GM19351 (cell line): ENCODE results near the gene FBN2.
"Not testable (repeated sequence)": the region's sequence is repeated elsewhere in the genome, so short reads cannot be mapped to it uniquely, and the experiment has no call there.

Source experiments
- ATAC-seq: cut with Tn5 transposase; IDR thresholded peaks from one replicate; pipeline ENCODE4 v1.9.1; 2021; ENCODE audit warnings: mild to moderate bottlenecking, moderate library complexity; ENCODE audit not compliant: unreplicated experiment

Gene FBN2

GRCh38 chr5:128535251-128535650 lies 2.8 kb downstream of the FBN2 start:
- ATAC-seq: no peak

DNA sequence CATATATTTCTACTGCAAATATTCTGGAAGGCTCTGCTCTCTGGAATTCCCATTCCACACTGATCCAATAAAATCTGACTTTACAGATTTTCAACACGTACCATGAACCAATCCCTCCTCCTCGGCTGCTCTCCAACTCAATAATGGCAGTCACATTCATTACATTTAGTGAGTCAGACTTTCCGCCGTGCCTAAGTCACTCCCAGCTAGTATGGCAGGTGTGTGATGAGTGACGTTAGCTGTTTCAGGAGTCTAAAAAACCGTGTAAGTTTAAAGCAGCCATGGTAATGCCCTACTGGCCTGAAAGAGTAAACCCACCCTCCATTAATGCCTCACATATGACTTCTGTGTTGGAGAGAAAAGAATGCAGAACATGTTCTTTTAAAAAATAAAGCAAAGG lies 3.3 kb downstream of the FBN2 start:
- ATAC-seq: no peak

DNA sequence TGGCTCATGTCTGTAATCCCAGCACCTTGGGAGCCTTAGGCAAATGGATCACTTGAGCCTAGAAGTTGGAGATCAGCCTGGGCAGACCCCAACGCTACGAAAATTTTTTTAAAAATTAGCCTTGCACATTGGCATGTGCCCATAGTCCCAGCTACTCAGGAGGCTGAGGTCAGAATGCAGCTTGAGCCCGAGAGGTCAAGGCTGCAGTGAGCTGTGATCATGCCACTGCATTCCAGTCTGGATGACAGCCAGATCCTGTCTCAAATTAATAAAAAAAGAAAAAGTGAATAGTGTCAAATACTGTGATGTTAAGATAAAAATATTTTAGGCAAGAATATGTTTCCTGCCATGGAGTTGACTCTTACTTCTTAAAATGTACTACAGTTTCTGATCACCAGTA lies 5.3 kb downstream of the FBN2 start:
- ATAC-seq: no peak

GRCh38 chr5:128532127-128532526 lies 5.9 kb downstream of the FBN2 start:
- no peak for ATAC-seq

- ATAC-seq: no peak
These were observed 9.3 kb downstream of the FBN2 start for GRCh38 chr5:128528637-128529255.

DNA sequence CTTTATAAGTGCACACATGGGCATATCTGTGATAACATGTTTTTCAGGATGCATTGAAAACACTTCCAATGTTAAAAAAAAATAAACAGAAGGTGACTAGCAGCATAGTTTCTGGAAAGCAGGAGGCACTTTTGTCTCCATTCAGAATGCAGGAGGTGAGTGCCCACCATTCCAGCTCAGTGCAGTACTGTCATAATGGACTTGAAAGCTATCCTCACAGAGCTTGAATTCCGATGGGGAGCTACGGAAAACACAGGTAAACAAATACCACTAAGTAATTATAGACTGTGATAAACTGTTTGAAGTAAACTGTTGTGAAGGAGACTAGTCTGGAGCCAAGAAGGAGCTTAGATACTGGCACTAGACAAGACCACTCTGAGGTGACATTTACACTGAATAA lies 9.9 kb downstream of the FBN2 start:
- no peak for ATAC-seq

GRCh38 chr5:128527077-128527476 lies 11.0 kb downstream of the FBN2 start:
- no peak for ATAC-seq

DNA sequence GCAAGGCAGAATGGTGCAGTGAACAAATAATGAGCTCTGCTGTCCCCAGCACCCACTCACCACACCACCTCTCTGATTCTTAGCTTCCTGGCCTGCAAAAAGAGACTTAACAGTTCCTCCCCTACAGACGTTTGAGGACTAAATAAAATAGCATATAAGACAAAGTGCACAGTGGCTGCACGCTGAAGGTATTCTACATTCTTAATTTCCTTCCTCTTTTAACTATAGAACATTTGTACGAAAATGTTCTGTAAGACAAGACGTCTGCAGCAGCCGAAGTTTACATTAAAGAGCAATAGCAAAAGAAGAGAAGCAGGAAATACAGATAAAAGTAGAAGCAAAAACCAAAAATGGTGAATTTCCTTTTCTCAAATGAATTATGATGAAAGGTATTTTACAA lies 15.7 kb downstream of the FBN2 start:
- no peak for ATAC-seq

DNA sequence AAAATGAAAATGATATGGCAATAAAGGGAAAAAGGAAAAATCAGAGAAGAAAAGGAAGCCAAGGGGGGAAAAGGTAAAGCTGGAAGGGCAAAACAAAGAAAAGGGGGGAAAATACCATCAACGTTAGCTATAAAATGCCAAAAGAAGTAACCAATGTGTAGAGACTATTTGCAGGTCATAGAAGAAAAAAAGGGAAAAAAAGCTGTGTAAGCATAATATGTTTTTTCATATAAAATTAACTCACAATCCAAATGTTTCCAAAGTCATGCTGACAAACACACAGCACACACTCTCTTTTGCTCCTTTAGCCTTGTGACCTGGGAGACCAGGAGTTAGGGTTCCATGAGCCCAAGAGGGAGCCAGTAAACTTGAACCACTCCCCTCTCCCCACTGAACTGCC lies 18.2 kb downstream of the FBN2 start:
- no peak for ATAC-seq

GRCh38 chr5:128516978-128517377 lies 21.1 kb downstream of the FBN2 start:
- ATAC-seq: no peak

- ATAC-seq: no peak
These were observed 24.2 kb downstream of the FBN2 start for GRCh38 chr5:128513806-128514205.

GRCh38 chr5:128512894-128513293 lies 25.2 kb downstream of the FBN2 start:
- ATAC-seq: no peak

DNA sequence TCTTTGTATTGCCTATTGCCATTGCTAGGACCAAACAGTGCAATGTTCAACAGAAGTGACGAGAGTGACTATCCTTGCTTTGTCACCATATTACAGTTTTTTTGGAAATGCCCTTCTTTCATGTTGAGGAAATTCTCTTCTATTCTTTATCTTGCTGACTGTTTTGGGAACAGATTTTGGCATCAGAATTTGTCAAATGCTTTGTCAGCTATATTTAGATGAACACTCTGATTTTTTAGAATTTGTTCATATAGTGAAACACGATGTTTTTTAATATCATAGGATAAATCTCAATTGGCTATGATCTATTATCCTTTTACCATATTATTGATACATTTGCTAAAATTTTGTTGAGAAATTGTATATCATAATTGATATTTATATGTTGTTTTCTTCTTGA lies 31.4 kb downstream of the FBN2 start:
- ATAC-seq: no peak

DNA sequence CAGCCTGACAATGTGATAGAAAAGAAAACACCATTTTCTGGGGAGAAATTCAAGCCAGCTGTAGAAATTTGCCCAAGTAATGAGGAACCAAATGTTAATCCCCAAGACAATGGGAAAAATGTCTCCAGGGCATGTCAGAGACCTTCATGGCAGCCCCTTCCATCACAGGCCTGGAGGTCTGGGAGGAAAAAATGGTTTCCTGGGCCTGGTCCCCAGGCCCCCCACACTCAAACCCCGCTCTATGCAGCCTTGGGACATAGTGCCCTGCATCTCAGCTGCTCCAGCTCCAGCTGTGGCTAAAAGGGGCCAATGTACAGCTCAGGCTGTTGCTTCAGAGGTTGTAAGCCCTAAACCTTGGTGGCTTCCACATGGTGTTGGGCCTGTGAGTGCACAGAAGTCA lies 34.3 kb downstream of the FBN2 start:
- not testable (repeated sequence) for ATAC-seq

DNA sequence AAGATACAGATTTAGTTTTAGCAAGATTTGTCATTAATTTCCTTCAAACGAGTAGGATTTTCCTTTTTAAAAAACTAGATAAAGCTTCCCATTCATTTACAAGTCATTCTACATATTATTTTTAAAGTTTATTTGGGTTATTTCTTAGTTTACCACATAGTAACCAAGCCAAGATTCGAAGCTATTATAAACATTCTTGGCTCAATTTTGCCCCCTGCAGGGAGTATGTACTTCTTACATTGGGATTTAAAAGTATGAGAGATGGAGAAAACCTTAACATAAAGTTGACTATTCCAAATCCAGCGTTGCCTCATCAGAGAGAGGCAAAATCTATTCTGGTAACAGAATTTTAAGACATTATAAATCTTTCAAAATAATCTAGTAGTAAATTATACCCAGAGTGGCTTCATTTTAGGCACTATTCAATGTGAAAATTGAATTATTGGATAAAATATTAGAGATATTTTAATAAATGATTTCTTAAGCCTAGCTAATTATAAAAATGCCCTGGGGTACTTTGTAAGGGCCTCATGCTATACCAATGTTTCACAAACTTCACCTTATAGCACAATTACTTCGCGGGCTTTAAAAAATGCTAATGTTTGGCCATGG lies 39.1 kb downstream of the FBN2 start:
- peak; percentile 49 for ATAC-seq

DNA sequence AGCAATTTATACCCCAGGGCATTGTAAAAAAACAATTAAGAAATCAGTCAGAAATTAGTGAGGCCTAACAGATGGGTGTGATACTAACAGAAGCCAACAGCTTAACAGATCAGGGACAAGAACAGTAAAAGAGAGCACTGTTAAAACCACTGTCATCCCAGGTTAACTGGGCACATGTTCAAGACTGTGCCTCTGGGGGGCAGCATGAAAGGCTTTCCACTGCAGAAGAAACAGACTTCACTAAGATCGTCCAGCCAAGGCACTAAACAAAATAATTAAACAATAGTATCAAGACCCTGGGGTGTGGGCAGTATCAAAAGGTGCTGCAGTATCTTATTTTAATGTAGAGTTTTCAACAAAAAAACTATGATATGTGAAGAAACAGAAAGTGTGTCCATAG lies 43.5 kb downstream of the FBN2 start:
- peak; percentile 48 for ATAC-seq

- ATAC-seq: no peak
These were observed 44.3 kb downstream of the FBN2 start for GRCh38 chr5:128493657-128494329.

- ATAC-seq: no peak
These were observed 46.8 kb downstream of the FBN2 start for GRCh38 chr5:128491291-128491690.

DNA sequence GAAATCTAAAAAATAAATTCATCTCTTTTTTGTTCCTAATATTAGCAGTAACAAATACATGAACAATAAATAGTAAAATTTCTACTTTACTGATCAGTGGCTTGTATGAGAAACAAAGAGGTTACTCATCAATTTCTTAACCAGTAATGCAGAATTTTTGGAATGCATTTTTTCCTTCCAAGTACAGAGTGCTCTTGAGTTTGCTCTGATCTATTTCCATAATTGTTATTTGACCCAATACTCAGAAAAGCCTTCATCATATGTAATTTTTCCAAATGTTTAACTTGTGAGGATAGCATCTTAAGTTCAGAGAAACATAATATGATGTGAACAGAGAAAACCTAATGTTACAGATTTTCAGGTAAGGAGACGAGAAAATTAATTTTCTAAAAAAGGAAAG lies 47.3 kb downstream of the FBN2 start:
- ATAC-seq: no peak

GRCh38 chr5:128487041-128487440 lies 51.0 kb downstream of the FBN2 start:
- ATAC-seq: no peak

- ATAC-seq: no peak
These were observed 54.3 kb downstream of the FBN2 start for GRCh38 chr5:128483738-128484137.

- ATAC-seq: no peak
These were observed 57.0 kb downstream of the FBN2 start for GRCh38 chr5:128480906-128481633.
